Measurements from ENCODE around the gene GPR142. TPM values are rescaled to one million over a fixed set of nuclear protein-coding genes. Genes with fewer than 3 reads are reported as not detected.

The GPR142 gene
- total RNA-seq, 1 experiment from 2014 or later, result not detected

- DNase-seq (ENCODE audit: unreplicated experiment), result no peak
- intact Hi-C loops (cut with micrococcal nuclease), result loop anchor here (1.0 kb wide), 1 partner anchor 152 kb away; no protein-coding TSS in a partner anchor
- Mint-ChIP-seq H3K27ac (ENCODE audit: low read depth, unreplicated experiment) (no peak overlapping the region), H3K27me3 (ENCODE audit: insufficient read depth, unreplicated experiment) (peaks cover 24% of the 10 kb centered on the region), H3K4me1 (ENCODE audit: insufficient read depth, unreplicated experiment) (peaks cover 16% of the 10 kb centered on the region), H3K9me3 (ENCODE audit: unreplicated experiment) (no peaks in the 10 kb centered on the region), H3K36me3 (ENCODE audit: insufficient read depth, unreplicated experiment) (no peaks in the 10 kb centered on the region), H3K4me3 (ENCODE audit: unreplicated experiment) (no peak overlapping the region)
- CTCF ChIA-PET, result interaction anchor here (0.6 to 9.6 kb wide), 17 partner anchors 10 to 375 kb away, joined by 3 to 283 read pairs (median 10); partner anchors contain the start of genes CD300LB and GPR142
- no TSS peak for BruUV-seq (replicated peaks)
- POLR2A ChIA-PET, result interaction anchor here (1.3 to 4.1 kb wide), 4 partner anchors 36 to 75 kb away, joined by 3 to 46 read pairs (median 14); partner anchors contain the start of gene GPRC5C
- no peak for TF ChIP-seq CTCF (IDR thresholded peaks at IDR 0.05; ENCODE audit: unreplicated experiment)
Observed at GRCh38 chr17:74380959-74381808, 13.9 kb downstream of the GPR142 start.

DNA sequence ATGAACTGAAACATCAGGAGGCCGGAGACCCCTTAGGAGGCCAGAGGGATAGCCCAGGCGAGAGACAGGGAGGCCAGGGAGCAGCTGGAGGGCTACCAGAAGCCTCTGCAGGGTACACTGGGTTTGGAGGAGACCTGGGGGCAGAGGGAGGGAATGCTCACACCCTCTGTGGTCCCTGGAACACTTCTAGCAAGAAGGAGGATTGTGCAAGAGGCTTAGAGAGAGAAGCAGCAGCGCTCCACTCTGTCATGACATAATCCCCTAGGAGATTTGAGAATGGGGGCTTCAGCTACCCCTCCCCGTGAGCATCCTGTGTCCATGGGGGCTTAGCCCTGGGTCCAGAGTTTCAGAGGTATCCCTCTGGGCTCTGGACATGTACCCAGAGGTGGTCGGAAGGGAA lies 15.8 kb downstream of the GPR142 start:
- Mint-ChIP-seq H3K36me3 (ENCODE audit: insufficient read depth, unreplicated experiment) (no peaks in the 10 kb centered on the region), H3K4me1 (ENCODE audit: insufficient read depth, unreplicated experiment) (peaks cover 16% of the 10 kb centered on the region), H3K9me3 (ENCODE audit: unreplicated experiment) (no peaks in the 10 kb centered on the region), H3K27me3 (ENCODE audit: insufficient read depth, unreplicated experiment) (peaks cover 5% of the 10 kb centered on the region), H3K4me3 (ENCODE audit: unreplicated experiment) (no peak overlapping the region), H3K27ac (ENCODE audit: low read depth, unreplicated experiment) (no peak overlapping the region)
- CTCF ChIA-PET, result interaction anchor here (1.1 to 3.2 kb wide), 3 partner anchors 8 to 74 kb away, joined by 3 to 8 read pairs (median 7); no protein-coding TSS in a partner anchor
- no peak for TF ChIP-seq CTCF (IDR thresholded peaks at IDR 0.05; ENCODE audit: unreplicated experiment)
- POLR2A ChIA-PET, result no interaction called here
- DNase-seq (ENCODE audit: unreplicated experiment), result no peak
- intact Hi-C loops (cut with micrococcal nuclease), result no loop called here
- BruUV-seq (replicated peaks), result no TSS peak

DNA sequence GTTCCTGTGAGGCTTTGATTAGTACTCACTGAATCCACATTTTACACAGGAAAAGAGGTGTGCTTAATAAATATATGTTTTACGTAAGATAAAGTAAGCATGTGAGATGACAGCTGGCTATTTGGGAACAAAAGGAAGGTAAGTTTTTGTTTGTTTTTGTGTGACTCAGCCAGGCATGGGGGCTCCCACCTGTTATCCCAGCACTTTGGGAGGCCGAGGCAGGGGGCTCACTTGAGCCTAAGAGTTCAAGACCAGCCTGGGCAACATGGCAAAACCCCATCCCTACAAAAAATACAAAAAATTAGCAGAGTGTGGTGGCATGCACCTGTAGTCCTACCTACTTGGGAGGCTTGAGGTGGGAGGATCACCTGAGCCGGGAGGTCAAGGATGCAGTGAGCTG lies 17.9 kb downstream of the GPR142 start:
- ChIA-PET CTCF (interaction anchor here (0.6 to 2.8 kb wide), 3 partner anchors 72 to 108 kb away, joined by 3 to 8 read pairs (median 4); no protein-coding TSS in a partner anchor), POLR2A (no interaction called here)
- Mint-ChIP-seq H3K9me3 (ENCODE audit: unreplicated experiment) (no peaks in the 10 kb centered on the region), H3K4me1 (ENCODE audit: insufficient read depth, unreplicated experiment) (peaks cover 10% of the 10 kb centered on the region), H3K27ac (ENCODE audit: low read depth, unreplicated experiment) (no peak overlapping the region), H3K27me3 (ENCODE audit: insufficient read depth, unreplicated experiment) (peaks cover 15% of the 10 kb centered on the region), H3K36me3 (ENCODE audit: insufficient read depth, unreplicated experiment) (no peaks in the 10 kb centered on the region), H3K4me3 (ENCODE audit: unreplicated experiment) (no peak overlapping the region)
- TF ChIP-seq CTCF (IDR thresholded peaks at IDR 0.05; ENCODE audit: unreplicated experiment), result no peak
- no peak for DNase-seq (ENCODE audit: unreplicated experiment)
- BruUV-seq (replicated peaks), result no TSS peak
- intact Hi-C loops (cut with micrococcal nuclease), result no loop called here

DNA sequence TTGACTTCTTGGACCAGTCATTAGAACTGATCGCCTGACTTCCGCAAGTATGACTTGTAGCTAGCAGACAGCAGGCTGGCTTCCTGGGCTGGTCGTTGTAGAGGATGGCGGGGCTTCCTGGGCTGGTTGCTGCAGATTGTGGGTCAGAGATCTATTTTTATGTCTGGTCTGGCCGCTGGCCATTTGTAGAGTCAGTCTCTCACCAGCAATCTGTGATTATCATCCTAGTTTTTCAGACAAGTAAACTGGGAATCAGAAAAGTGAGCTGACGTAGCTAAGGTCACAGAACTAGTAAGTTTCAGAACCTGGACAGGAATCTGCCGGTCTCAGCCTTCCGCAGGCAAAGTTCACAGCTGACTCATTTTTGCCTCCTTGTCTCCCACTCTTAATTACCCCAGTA lies 19.1 kb downstream of the GPR142 start:
- H3K4me3 Mint-ChIP-seq (ENCODE audit: unreplicated experiment), result no peak overlapping the region
- ChIA-PET POLR2A (no interaction called here), CTCF (interaction anchor here (0.7 to 1.2 kb wide), 3 partner anchors 46 to 71 kb away, joined by 3 to 4 read pairs (median 3); no protein-coding TSS in a partner anchor)
- TF ChIP-seq CTCF (IDR thresholded peaks at IDR 0.05; ENCODE audit: unreplicated experiment), result no peak
- no peaks in the 10 kb centered on the region for H3K9me3 Mint-ChIP-seq (ENCODE audit: unreplicated experiment)
- no peak overlapping the region for H3K27ac Mint-ChIP-seq (ENCODE audit: low read depth, unreplicated experiment)
- H3K36me3 Mint-ChIP-seq (ENCODE audit: insufficient read depth, unreplicated experiment), result no peaks in the 10 kb centered on the region
- intact Hi-C loops (cut with micrococcal nuclease), result no loop called here
- H3K4me1 Mint-ChIP-seq (ENCODE audit: insufficient read depth, unreplicated experiment), result no peaks in the 10 kb centered on the region
- BruUV-seq (replicated peaks), result no TSS peak
- peaks cover 21% of the 10 kb centered on the region for H3K27me3 Mint-ChIP-seq (ENCODE audit: insufficient read depth, unreplicated experiment)
- no peak for DNase-seq (ENCODE audit: unreplicated experiment)

Data from MCF 10A (cell line).